GM13977 (cell line): ENCODE data around the gene HECA.

Experiments
- DNase-seq: peaks from one replicate; pipeline ENCODE4 v3.0.0; 2012; ENCODE audit warnings: low spot score
- CTCF ChIP-seq: IDR thresholded peaks from 2 replicates; pipeline ENCODE4 v1.5.1; 2012; ENCODE audit warnings: mild to moderate bottlenecking, control low read depth; ENCODE audit not compliant: insufficient read depth; ENCODE audit errors: extremely low read depth, missing control alignments
- in situ Hi-C: fragments of 300-500 bp; cut with MboI; formaldehyde crosslinking; loops from one replicate; pipeline ENCODE4 v1.12.0; 2022; ENCODE audit warnings: low sequenced_read_pairs, low pct_unique_long_range_greater_than_20kb, mixed read lengths, inconsistent platforms; ENCODE audit not compliant: unreplicated experiment

Gene HECA

GRCh38 chr6:139173822-139174221 is 38.9 kb downstream of the HECA start:
- DNase-seq: no peak
- in situ Hi-C loops: no loop called here
- TF ChIP-seq CTCF: no peak

- TF ChIP-seq CTCF: no peak
- in situ Hi-C loops: no loop called here
- DNase-seq: no peak
Measured at GRCh38 chr6:139174961-139175360, 40.1 kb downstream of the HECA start.

- in situ Hi-C loops: no loop called here
- no peak for DNase-seq
- no peak for TF ChIP-seq CTCF
Measured at GRCh38 chr6:139175389-139175948, 40.6 kb downstream of the HECA start.

GRCh38 chr6:139181236-139181635 is 46.4 kb downstream of the HECA start:
- DNase-seq: no peak
- in situ Hi-C loops: no loop called here
- no peak for TF ChIP-seq CTCF

GRCh38 chr6:139184047-139184446 is 49.2 kb downstream of the HECA start:
- no peak for TF ChIP-seq CTCF
- DNase-seq: no peak
- in situ Hi-C loops: no loop called here

- in situ Hi-C loops: no loop called here
- no peak for TF ChIP-seq CTCF
- DNase-seq: no peak
Measured at GRCh38 chr6:139184459-139184858, 49.6 kb downstream of the HECA start.

GRCh38 chr6:139186242-139186641 is 51.4 kb downstream of the HECA start:
- no peak for TF ChIP-seq CTCF
- in situ Hi-C loops: no loop called here
- DNase-seq: no peak
